NOMO-1 treated with DMSO at 0.1 percent for 48 hours (cell line): ENCODE measurements around the gene RORC.
A peak's percentile ranks its signal among the peaks of the same experiment; 100 is the strongest.
"Not testable (repeated sequence)": the region's sequence is repeated elsewhere in the genome, so short reads cannot be mapped to it uniquely, and the experiment has no call there.

ENCODE experiments used
- DNase-seq: peaks from one replicate; lab custom pipeline; 2025; ENCODE audit not compliant: unreplicated experiment; lab: John Stamatoyannopoulos, UW

The RORC gene

GRCh38 chr1:151831605-151832004, at the start of gene RORC:
RORC (minus strand) TSS chr1:151831802; CDS start chr1:151831764, 38 bp downstream.
- no peak for DNase-seq

- DNase-seq: no peak
Measured at GRCh38 chr1:151875419-151876097, 44.0 kb upstream of the RORC start.

- DNase-seq: not testable (repeated sequence)
Measured at GRCh38 chr1:151872776-151873175, 41.2 kb upstream of the RORC start.

GRCh38 chr1:151871284-151872030, 39.9 kb upstream of the RORC start:
- DNase-seq: no peak

GRCh38 chr1:151868486-151868885, 36.9 kb upstream of the RORC start:
- DNase-seq: no peak

- DNase-seq: peak; percentile 94
Measured at GRCh38 chr1:151867765-151868411, 36.3 kb upstream of the RORC start.

GRCh38 chr1:151867321-151867720, 35.7 kb upstream of the RORC start:
- peak; percentile 27 for DNase-seq

GRCh38 chr1:151864411-151864810, 32.8 kb upstream of the RORC start:
- DNase-seq: no peak

GRCh38 chr1:151862604-151863003, 31.0 kb upstream of the RORC start:
- DNase-seq: no peak

- no peak for DNase-seq
Measured at GRCh38 chr1:151860504-151861187, 29.0 kb upstream of the RORC start.

- no peak for DNase-seq
Measured at GRCh38 chr1:151859891-151860293, 28.3 kb upstream of the RORC start.

- DNase-seq: no peak
Measured at GRCh38 chr1:151858886-151859665, 27.5 kb upstream of the RORC start.

- no peak for DNase-seq
Measured at GRCh38 chr1:151858030-151858746, 26.6 kb upstream of the RORC start.

- peak; percentile 31 for DNase-seq
Measured at GRCh38 chr1:151855933-151856332, 24.3 kb upstream of the RORC start.

GRCh38 chr1:151855516-151855915, 23.9 kb upstream of the RORC start:
- not testable (repeated sequence) for DNase-seq

GRCh38 chr1:151854658-151855057, 23.1 kb upstream of the RORC start:
- DNase-seq: no peak

- no peak for DNase-seq
Measured at GRCh38 chr1:151853411-151853943, 21.9 kb upstream of the RORC start, which contains the start of gene THEM5. THEM5 (minus strand) TSS chr1:151853712; CDS start chr1:151853565, 147 bp downstream.

- no peak for DNase-seq
Measured at GRCh38 chr1:151852733-151853132, 21.1 kb upstream of the RORC start.

- DNase-seq: no peak
Measured at GRCh38 chr1:151851886-151852285, 20.3 kb upstream of the RORC start.

GRCh38 chr1:151849871-151850270, 18.3 kb upstream of the RORC start:
- DNase-seq: no peak
